ENCODE results near the gene S100A1.

DNA sequence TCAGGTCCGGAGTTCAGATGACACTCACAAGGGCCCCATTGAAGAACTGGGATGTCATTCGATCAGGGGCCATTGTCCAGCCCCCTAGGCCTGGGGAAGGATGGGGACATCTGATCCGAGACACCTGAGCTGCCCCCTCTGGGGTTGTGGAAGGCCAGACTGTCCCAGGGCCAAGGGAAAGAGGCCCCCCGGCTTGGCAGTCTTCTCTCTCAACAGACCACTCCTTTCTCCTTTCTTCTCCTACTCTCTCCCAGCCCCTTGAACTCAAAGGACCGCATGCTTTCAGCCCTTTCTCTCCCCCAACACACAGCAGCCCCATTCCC is 1.1 kb downstream of the S100A1 start:
- TF ChIP-seq, protein P1, sequence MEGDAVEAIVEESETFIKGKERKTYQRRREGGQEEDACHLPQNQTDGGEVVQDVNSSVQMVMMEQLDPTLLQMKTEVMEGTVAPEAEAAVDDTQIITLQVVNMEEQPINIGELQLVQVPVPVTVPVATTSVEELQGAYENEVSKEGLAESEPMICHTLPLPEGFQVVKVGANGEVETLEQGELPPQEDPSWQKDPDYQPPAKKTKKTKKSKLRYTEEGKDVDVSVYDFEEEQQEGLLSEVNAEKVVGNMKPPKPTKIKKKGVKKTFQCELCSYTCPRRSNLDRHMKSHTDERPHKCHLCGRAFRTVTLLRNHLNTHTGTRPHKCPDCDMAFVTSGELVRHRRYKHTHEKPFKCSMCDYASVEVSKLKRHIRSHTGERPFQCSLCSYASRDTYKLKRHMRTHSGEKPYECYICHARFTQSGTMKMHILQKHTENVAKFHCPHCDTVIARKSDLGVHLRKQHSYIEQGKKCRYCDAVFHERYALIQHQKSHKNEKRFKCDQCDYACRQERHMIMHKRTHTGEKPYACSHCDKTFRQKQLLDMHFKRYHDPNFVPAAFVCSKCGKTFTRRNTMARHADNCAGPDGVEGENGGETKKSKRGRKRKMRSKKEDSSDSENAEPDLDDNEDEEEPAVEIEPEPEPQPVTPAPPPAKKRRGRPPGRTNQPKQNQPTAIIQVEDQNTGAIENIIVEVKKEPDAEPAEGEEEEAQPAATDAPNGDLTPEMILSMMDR (IDR thresholded peaks at IDR 0.05; ENCODE audit: poor library complexity): no peak
- no peak for TF ChIP-seq EZH2 (IDR thresholded peaks at IDR 0.05; ENCODE audit: borderline replicate concordance)
